Stimulated activated CD4-positive, alpha-beta T cell treated with anti-CD3 and anti-CD28 coated beads, Interleukin-1b, Interleukin-23, amount 100 ng/mL, for 24 hours (primary cell): ENCODE data around the gene SLC16A12.

Experiments
- DNase-seq, 4 experiments: peaks; one replicate each; pipeline ENCODE4 v3.0.0-alpha.2; 2020; ENCODE audit warnings: low read depth in 4 of 4, low spot score in 1 of 4

Gene SLC16A12

GRCh38 chr10:89515031-89515841, 20.2 kb downstream of the SLC16A12 start:
- no peak for DNase-seq

- no peak for DNase-seq
Measured at GRCh38 chr10:89513206-89513605, 22.2 kb downstream of the SLC16A12 start.

- DNase-seq, result no peak
Measured at GRCh38 chr10:89505640-89506275, 29.6 kb downstream of the SLC16A12 start.

- no peak for DNase-seq
Measured at GRCh38 chr10:89504691-89505090, 30.7 kb downstream of the SLC16A12 start.

GRCh38 chr10:89503652-89504370, 31.6 kb downstream of the SLC16A12 start:
- DNase-seq, result no peak

GRCh38 chr10:89503151-89503550, 32.2 kb downstream of the SLC16A12 start:
- no peak for DNase-seq

- DNase-seq, result no peak
Measured at GRCh38 chr10:89502549-89502948, 32.8 kb downstream of the SLC16A12 start.

- DNase-seq, result no peak
Measured at GRCh38 chr10:89494575-89494974, 40.8 kb downstream of the SLC16A12 start.

- DNase-seq, result no peak
Measured at GRCh38 chr10:89494068-89494467, 41.3 kb downstream of the SLC16A12 start.

GRCh38 chr10:89491932-89492331, 43.5 kb downstream of the SLC16A12 start:
- no peak for DNase-seq

- no peak for DNase-seq
Measured at GRCh38 chr10:89490596-89491335, 44.6 kb downstream of the SLC16A12 start.

- DNase-seq, result no peak
Measured at GRCh38 chr10:89482256-89482655, 53.1 kb downstream of the SLC16A12 start.

- no peak for DNase-seq
Measured at GRCh38 chr10:89481662-89482061, 53.7 kb downstream of the SLC16A12 start.

GRCh38 chr10:89479771-89480446, 55.5 kb downstream of the SLC16A12 start:
- DNase-seq, result no peak

GRCh38 chr10:89478739-89479654, 56.4 kb downstream of the SLC16A12 start:
- no peak for DNase-seq

GRCh38 chr10:89478085-89478738, 57.2 kb downstream of the SLC16A12 start:
- no peak for DNase-seq

- DNase-seq, result no peak
Measured at GRCh38 chr10:89476150-89476549, 59.2 kb downstream of the SLC16A12 start.

GRCh38 chr10:89475591-89475998, 59.8 kb downstream of the SLC16A12 start:
- no peak for DNase-seq

GRCh38 chr10:89475125-89475524, 60.3 kb downstream of the SLC16A12 start:
- no peak for DNase-seq
